T47D (cell line): ENCODE data around the gene ARHGEF40.

ENCODE experiments used
- DNase-seq, 2 experiments: peaks; one replicate each; pipeline versions ENCODE4 v3.0.0 to v3.0.0-alpha.2; 2011 to 2012; ENCODE audit warnings: low read depth in 1 of 2, low spot score in 1 of 2
- JUND ChIP-seq: IDR thresholded peaks from 2 replicates; pipeline ENCODE4 v1.6.1; 2012; ENCODE audit warnings: low read depth
- in situ Hi-C: cut with HindIII; loops from 2 replicates; pipeline ENCODE4 v1.10.0; 2016; ENCODE audit warnings: low sequenced_read_pairs, low pct_unique_long_range_greater_than_20kb

Gene ARHGEF40

GRCh38 chr14:21118933-21119332 is 48.8 kb downstream of the ARHGEF40 start:
- no peak for DNase-seq
- in situ Hi-C loops: no loop called here
- no peak for TF ChIP-seq JUND

GRCh38 chr14:21120686-21121085 is 50.6 kb downstream of the ARHGEF40 start:
- no peak for TF ChIP-seq JUND
- in situ Hi-C loops: no loop called here

GRCh38 chr14:21121122-21121521 is 51.0 kb downstream of the ARHGEF40 start:
- TF ChIP-seq JUND: no peak
- in situ Hi-C loops: no loop called here
- no peak for DNase-seq

More at GRCh38 chr14:21120686-21121085, 50.6 kb downstream of the ARHGEF40 start:
- DNase-seq: no peak

- in situ Hi-C loops: no loop called here
- no peak for TF ChIP-seq JUND
- no peak for DNase-seq
These were observed 53.3 kb downstream of the ARHGEF40 start for GRCh38 chr14:21123429-21123828.

GRCh38 chr14:21133901-21134300 is 63.8 kb downstream of the ARHGEF40 start:
- no peak for TF ChIP-seq JUND
- in situ Hi-C loops: no loop called here
- DNase-seq: no peak

GRCh38 chr14:21136024-21136423 is 65.9 kb downstream of the ARHGEF40 start:
- peak; percentile 6 to 7 for DNase-seq
- in situ Hi-C loops: no loop called here
- no peak for TF ChIP-seq JUND
